SK-N-MC (cell line): ENCODE measurements around the gene PLCXD1.

Experiments
- EZH2 ChIP-seq: fragments of 200-600 bp; sonication (generic); IDR thresholded peaks from one replicate; pipeline ENCODE4 v1.6.1; 2017; ENCODE audit warnings: antibody characterized with exemption
- POLR2AphosphoS5 ChIP-seq: IDR thresholded peaks from 2 replicates; pipeline ENCODE4 v1.6.1; 2012; ENCODE audit warnings: mild to moderate bottlenecking, low read depth, low read length, borderline replicate concordance

DNA sequence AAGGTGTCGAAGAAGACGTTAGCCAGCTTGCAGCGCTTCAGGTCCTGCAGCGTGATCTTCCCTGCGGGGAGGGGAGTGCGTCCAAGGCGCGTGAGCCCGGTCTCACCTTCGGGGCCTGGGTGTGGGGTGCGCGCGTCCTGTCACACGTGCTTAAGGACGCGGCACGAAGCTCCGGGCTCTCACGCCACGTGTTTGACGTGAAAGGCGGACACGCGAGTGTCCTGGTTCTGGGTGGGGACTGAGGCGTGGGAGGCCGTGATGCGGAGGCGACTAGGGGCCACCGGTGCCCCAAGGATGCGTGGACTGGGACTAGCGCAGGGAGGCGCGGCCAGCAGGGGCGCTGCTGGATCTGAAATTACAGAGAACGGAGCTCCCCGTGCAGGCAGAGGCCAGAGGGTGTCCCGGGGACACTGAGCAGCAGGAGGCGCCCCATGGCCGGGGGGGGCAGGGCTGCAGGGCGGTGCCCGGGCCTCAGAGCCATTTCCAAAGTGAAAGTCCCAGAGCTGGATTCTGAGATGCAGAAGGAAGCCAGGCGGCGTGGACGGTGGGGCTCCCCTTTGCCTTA is 57.7 kb downstream of the PLCXD1 start:
- TF ChIP-seq EZH2 (no peak), POLR2AphosphoS5 (no peak)
